HepG2 (cell line): Measurements from ENCODE around the gene PCDHGC5. TPM values are rescaled to one million over a fixed set of nuclear protein-coding genes. Genes with fewer than 3 reads are reported as not detected.

Experiments
- ATAC-seq: fragments of 200-7000 bp; cut with Tn5 transposase; 3 replicates; pipeline ENCODE4 v1.9.1; 2020; ENCODE audit warnings: mild to moderate bottlenecking, moderate library complexity
- BruUV-seq: library from RNA; stranded (reverse); fragments of 400-500 nt; replicated peaks from 2 replicates; lab custom pipeline; 2021; lab: Mats Ljungman, UMichigan
- CTCF ChIA-PET: fragments of 300-600 bp; formaldehyde crosslinking; extraction: SDS; loops from one replicate; lab custom pipeline; 2021; ENCODE audit warnings: low total read pairs, inconsistent platforms, low intra/inter-chr PET ratio; lab: Yijun Ruan, JAX
- POLR2A ChIA-PET: fragments of 350-600 bp; sonication (Branson Sonifier 250); formaldehyde crosslinking; loops from one replicate; lab custom pipeline; 2020; ENCODE audit warnings: antibody characterized with exemption, inconsistent platforms; lab: Yijun Ruan, JAX
- DNase-seq: peaks from one replicate; pipeline ENCODE4 v3.0.0-alpha.2; 2015; ENCODE audit warnings: low spot score
- FAIRE-seq: peaks from 3 replicates; lab custom pipeline; 2011; peaks lifted over from hg19 to GRCh38; lab: Jason Lieb, UNC
- H2AFZ ChIP-seq: one replicate; pipeline ENCODE4 v1.6.1; 2011; ENCODE audit warnings: low read length, inconsistent platforms
- H3K27ac ChIP-seq: fragments of 300-600 bp; 3 replicates; pipeline ENCODE4 v1.8.0; 2011; ENCODE audit warnings: mixed run types, mild to moderate bottlenecking, mixed read lengths, low read length, inconsistent platforms; ENCODE audit not compliant: insufficient read depth; ENCODE audit errors: extremely low read length
- H3K27me3 ChIP-seq, 2 experiments: fragments of 200-600 bp in 1 of 2; 2 replicates in 1 of 2; 3 replicates in 1 of 2; pipeline versions ENCODE4 v1.6.0 to v1.8.0; 2011; ENCODE audit warnings: low read length in 2 of 2, mild to moderate bottlenecking in 2 of 2, moderate library complexity in 2 of 2, inconsistent platforms in 1 of 2; ENCODE audit not compliant: insufficient read depth in 2 of 2, control insufficient read depth in 1 of 2
- H3K36me3 ChIP-seq, 2 experiments: fragments of 200-600 bp in 1 of 2; replicated peaks in 1 of 2; 2 replicates in 1 of 2; 3 replicates in 1 of 2; pipeline versions ENCODE4 v1.5.1 to v1.8.0; 2011; ENCODE audit warnings: low read length in 2 of 2, inconsistent platforms in 1 of 2; ENCODE audit not compliant: insufficient read depth in 2 of 2, control insufficient read depth in 1 of 2
- H3K4me1 ChIP-seq: 2 replicates; pipeline ENCODE4 v1.5.1; 2012; ENCODE audit warnings: low read length, inconsistent platforms; ENCODE audit not compliant: insufficient read depth
- H3K4me2 ChIP-seq: 2 replicates; pipeline ENCODE4 v1.6.0; 2011; ENCODE audit warnings: low read depth, low read length, inconsistent platforms
- H3K4me3 ChIP-seq, 3 experiments: fragments of 200-600 bp in 1 of 3; sonication (generic), shearing (Covaris generic) in 1 of 3; replicated peaks in 1 of 3; 2 replicates each; pipeline ENCODE4 v1.5.1; 2011 to 2016; ENCODE audit warnings: low read length in 3 of 3, inconsistent platforms in 2 of 3, low read depth in 2 of 3, mild to moderate bottlenecking in 2 of 3, control low read depth in 1 of 3, mixed read lengths in 1 of 3; ENCODE audit not compliant: insufficient read depth in 1 of 3
- H3K79me2 ChIP-seq: one replicate; pipeline ENCODE4 v1.6.1; 2011; ENCODE audit warnings: low read length, inconsistent platforms; ENCODE audit not compliant: insufficient read depth
- H3K9ac ChIP-seq: 2 replicates; pipeline ENCODE4 v1.6.0; 2011; ENCODE audit warnings: mild to moderate bottlenecking, low read depth, low read length, inconsistent platforms; ENCODE audit not compliant: insufficient read depth
- H3K9me3 ChIP-seq: 2 replicates; pipeline ENCODE4 v1.5.1; 2012; ENCODE audit warnings: mild to moderate bottlenecking, low read length
- H4K20me1 ChIP-seq: 2 replicates; pipeline ENCODE4 v1.6.0; 2011; ENCODE audit warnings: inconsistent platforms, mild to moderate bottlenecking, low read length, moderate library complexity; ENCODE audit not compliant: insufficient read depth
- ATAD3A ChIP-seq: sonication (generic); formaldehyde crosslinking; IDR thresholded peaks from 2 replicates; pipeline ENCODE4 v1.4.0; 2020; ENCODE audit warnings: missing genetic modification reagents
- CBX1 ChIP-seq: IDR thresholded peaks from one replicate; pipeline ENCODE4 v1.6.1; 2016; ENCODE audit warnings: antibody characterized with exemption, low read depth
- CTCF ChIP-seq: sonication (generic); formaldehyde crosslinking; IDR thresholded peaks from 2 replicates; pipeline ENCODE4 v1.5.0; 2020; ENCODE audit warnings: mild to moderate bottlenecking, missing genetic modification reagents, moderate library complexity
- ETS1 ChIP-seq: sonication (generic); formaldehyde crosslinking; IDR thresholded peaks from 2 replicates; pipeline ENCODE4 v1.4.0; 2020; ENCODE audit warnings: missing genetic modification reagents
- FOSL2 ChIP-seq: sonication (generic); formaldehyde crosslinking; IDR thresholded peaks from 2 replicates; pipeline ENCODE4 v1.4.0; 2020; ENCODE audit warnings: missing genetic modification reagents
- GABPA ChIP-seq, 2 experiments: IDR thresholded peaks; 2 replicates each; pipeline ENCODE4 v1.6.1; 2011 to 2016; ENCODE audit warnings: low read depth in 2 of 2, low read length in 1 of 2, missing biosample characterization in 1 of 2, missing genetic modification characterization in 1 of 2
- GABPB1 ChIP-seq: IDR thresholded peaks from 2 replicates; pipeline ENCODE4 v1.6.1; 2016; ENCODE audit warnings: mild to moderate bottlenecking, missing genetic modification reagents, moderate library complexity, missing compliant biosample characterization
- HHEX ChIP-seq: IDR thresholded peaks from 2 replicates; pipeline ENCODE4 v1.6.1; 2016; ENCODE audit warnings: control low read depth
- KDM3A ChIP-seq: IDR thresholded peaks from 2 replicates; pipeline ENCODE4 v1.6.1; 2018; ENCODE audit warnings: low read depth, missing compliant biosample characterization
- NFATC3 ChIP-seq: sonication (generic); formaldehyde crosslinking; IDR thresholded peaks from 2 replicates; pipeline ENCODE4 v1.5.1; 2020; ENCODE audit warnings: mild to moderate bottlenecking, missing genetic modification reagents
- NFYC ChIP-seq: IDR thresholded peaks from 2 replicates; pipeline ENCODE4 v1.6.1; 2016; ENCODE audit warnings: missing genetic modification reagents, missing compliant biosample characterization
- NR0B2 ChIP-seq: sonication (generic); formaldehyde crosslinking; IDR thresholded peaks from 2 replicates; pipeline ENCODE4 v1.4.0; 2020; ENCODE audit warnings: mild to moderate bottlenecking, missing genetic modification reagents
- TOE1 ChIP-seq: sonication (generic); formaldehyde crosslinking; IDR thresholded peaks from 2 replicates; pipeline ENCODE4 v1.4.0; 2020; ENCODE audit warnings: mild to moderate bottlenecking, missing genetic modification reagents
- ZFY ChIP-seq: sonication (generic); formaldehyde crosslinking; IDR thresholded peaks from 2 replicates; pipeline ENCODE4 v1.4.0; 2020; ENCODE audit warnings: missing genetic modification reagents
- ZNF260 ChIP-seq: sonication (generic); formaldehyde crosslinking; IDR thresholded peaks from 2 replicates; pipeline ENCODE4 v1.4.0; 2020; ENCODE audit warnings: missing genetic modification reagents, low read depth, mild to moderate bottlenecking, borderline replicate concordance
- ZNF44 ChIP-seq: sonication (generic); formaldehyde crosslinking; IDR thresholded peaks from 2 replicates; pipeline ENCODE4 v1.5.1; 2020; ENCODE audit warnings: mild to moderate bottlenecking, missing genetic modification reagents
- WGBS: methylation state at CpG from one replicate; pipeline ENCODE4 v1.1.6; 2017; ENCODE audit warnings: low lambda C conversion rate; 5-methylcytosine and 5-hydroxymethylcytosine counted together
- in situ Hi-C: cut with HindIII; loops from 2 replicates; pipeline ENCODE4 v1.10.0; 2017; ENCODE audit warnings: low pct_unique_long_range_greater_than_20kb; ENCODE audit not compliant: extremely low pct_ligation_motif_present
- intact Hi-C: fragments of 100-400 bp; cut with micrococcal nuclease; formaldehyde crosslinking; loops from one replicate; pipeline ENCODE4 v1.10.0; 2022; ENCODE audit not compliant: unreplicated experiment
- polyA plus RNA-seq, 8 experiments: library from polyadenylated mRNA; depleted of rRNA in 3 of 8; stranded (reverse) in 7 of 8; unstranded in 1 of 8; fragments of >200 nt; fragmentation: Illumina TruSeq in 4 of 8; extraction: Trizol in 4 of 8; gene quantifications; 2 replicates each; pipeline versions ENCODE4 v1.2.1 to v1.2.3, GENCODE V29; 2011 to 2016; ENCODE audit warnings: low read depth in 4 of 8, missing spikeins in 1 of 8, mixed read lengths in 1 of 8; ENCODE audit not compliant: insufficient read depth in 1 of 8
- total RNA-seq, 5 experiments: library from RNA; depleted of rRNA; stranded (reverse); fragments of >200 nt; fragmentation: Illumina TruSeq; extraction: Trizol; gene quantifications; 2 replicates each; pipeline ENCODE4 v1.2.3, GENCODE V29; 2016; ENCODE audit warnings: low read depth in 1 of 5

Gene PCDHGC5
- total and polyA plus RNA-seq, 2 of the 13 experiments (the other 11 are each of a cell fraction or from before 2014, with no cell fraction given), result 0.03 TPM; not detected in 1

GRCh38 chr5:141519605-141520565 lies 31.0 kb downstream of the PCDHGC5 start:
- Histone ChIP-seq H2AFZ (no peak overlapping the region), H3K4me3 (no peak overlapping the region), H3K36me3 (peaks cover 28 to 83% of the 10 kb centered on the region in 2 experiments), H3K9me3 (no peaks in the 10 kb centered on the region), H3K4me2 (no peak overlapping the region), H3K9ac (no peak overlapping the region), H4K20me1 (peaks cover 5% of the 10 kb centered on the region; the same call in 1 of the 2 replicates), H3K27me3 (no peaks in the 10 kb centered on the region), H3K4me1 (peaks cover 18% of the 10 kb centered on the region), H3K79me2 (no peaks in the 10 kb centered on the region), H3K27ac (no peak overlapping the region)
- intact Hi-C loops (loop anchor here (5.0 to 10.0 kb wide), 2 partner anchors 165 to 298 kb away; partner anchors contain the start of genes PCDHB14, PCDHGA4, PCDHGB1 and PCDHGB2), in situ Hi-C loops (loop anchor here (5.0 to 10.0 kb wide), 2 partner anchors 103 to 165 kb away; partner anchors contain the start of genes PCDHGA4, PCDHGB1, PCDHGB2 and PCDHGB7)
- DNase-seq (no peak), ATAC-seq (no peak), FAIRE-seq (no peak)
- CTCF ChIA-PET, result no interaction called here
- POLR2A ChIA-PET, result no interaction called here
- no TSS peak for BruUV-seq
- no peak for TF ChIP-seq KDM3A (CRISPR knock-in tag)
- TF ChIP-seq HHEX (CRISPR knock-in tag), result no peak
- TF ChIP-seq ZNF44 (CRISPR knock-in tag), result no peak
- TF ChIP-seq NR0B2 (CRISPR knock-in tag), result no peak
- no peak for TF ChIP-seq ZNF260 (CRISPR knock-in tag)
- no peak for TF ChIP-seq CBX1
- TF ChIP-seq ATAD3A (CRISPR knock-in tag), result no peak
- TF ChIP-seq TOE1, result no peak
- TF ChIP-seq GABPA (IDR thresholded peaks at IDR 0.05; ENCODE audit: low read depth, low read length), result no peak
- no peak for TF ChIP-seq GABPA (CRISPR knock-in tag; IDR thresholded peaks at IDR 0.05; ENCODE audit: low read depth)
- TF ChIP-seq ZFY (CRISPR knock-in tag), result no peak
- no peak for TF ChIP-seq NFYC (CRISPR knock-in tag)
- no peak for TF ChIP-seq GABPB1 (CRISPR knock-in tag)
- TF ChIP-seq NFATC3 (CRISPR knock-in tag), result no peak
- no peak for TF ChIP-seq ETS1 (CRISPR knock-in tag)
- no peak for TF ChIP-seq CTCF (CRISPR knock-in tag)
- no peak for TF ChIP-seq FOSL2 (CRISPR knock-in tag)
- 96% methylated on average over 3 of the region's 3 CpGs for WGBS
